ENCODE measurements around the gene ANO2. TPM values are rescaled to one million over a fixed set of nuclear protein-coding genes. Genes with fewer than 3 reads are reported as not detected.

Gene ANO2
- total RNA-seq, 1 experiment from 2014 or later = not detected

GRCh38 chr12:5739917-5740316 lies 205.1 kb downstream of the ANO2 start:
- H3K79me2 ChIP-seq (ENCODE audit: low read length) = no peaks in the 10 kb centered on the region
- no peak overlapping the region for H3K9ac ChIP-seq (ENCODE audit: low read length)
- no peaks in the 10 kb centered on the region for H3K9me2 ChIP-seq (replicated peaks; ENCODE audit: insufficient read depth, low read length)
- H3K4me1 ChIP-seq (ENCODE audit: low read length) = no peaks in the 10 kb centered on the region
- H3K27me3 ChIP-seq (ENCODE audit: low read length) = no peaks in the 10 kb centered on the region
- no peaks in the 10 kb centered on the region for H4K20me1 ChIP-seq (ENCODE audit: insufficient read depth, low read depth, low read length)
- H2AFZ ChIP-seq (ENCODE audit: low read length) = no peak overlapping the region
- H3K36me3 ChIP-seq (ENCODE audit: insufficient read depth, low read length) = no peaks in the 10 kb centered on the region
- DNase-seq = no peak
- no peak overlapping the region for H3K4me3 ChIP-seq (ENCODE audit: low read length)
- no peak overlapping the region for H3K4me2 ChIP-seq (ENCODE audit: low read depth, low read length, poor library complexity, severe bottlenecking)
- no peak overlapping the region for H3K27ac ChIP-seq (ENCODE audit: low read length)
- H3K9me3 ChIP-seq (ENCODE audit: low read length) = no peaks in the 10 kb centered on the region

- Histone ChIP-seq H3K36me3 (ENCODE audit: insufficient read depth, low read length) (no peaks in the 10 kb centered on the region), H3K79me2 (ENCODE audit: low read length) (no peaks in the 10 kb centered on the region), H3K9ac (ENCODE audit: low read length) (no peak overlapping the region), H3K4me1 (ENCODE audit: low read length) (no peaks in the 10 kb centered on the region), H3K4me3 (ENCODE audit: low read length) (no peak overlapping the region), H3K27ac (ENCODE audit: low read length) (no peak overlapping the region), H3K9me2 (replicated peaks; ENCODE audit: insufficient read depth, low read length) (no peaks in the 10 kb centered on the region), H4K20me1 (ENCODE audit: insufficient read depth, low read depth, low read length) (no peaks in the 10 kb centered on the region), H2AFZ (ENCODE audit: low read length) (no peak overlapping the region), H3K9me3 (ENCODE audit: low read length) (no peaks in the 10 kb centered on the region), H3K4me2 (ENCODE audit: low read depth, low read length, poor library complexity, severe bottlenecking) (no peak overlapping the region), H3K27me3 (ENCODE audit: low read length) (no peaks in the 10 kb centered on the region)
- DNase-seq = no peak
These were observed 207.3 kb downstream of the ANO2 start for GRCh38 chr12:5737778-5738177.

DNA sequence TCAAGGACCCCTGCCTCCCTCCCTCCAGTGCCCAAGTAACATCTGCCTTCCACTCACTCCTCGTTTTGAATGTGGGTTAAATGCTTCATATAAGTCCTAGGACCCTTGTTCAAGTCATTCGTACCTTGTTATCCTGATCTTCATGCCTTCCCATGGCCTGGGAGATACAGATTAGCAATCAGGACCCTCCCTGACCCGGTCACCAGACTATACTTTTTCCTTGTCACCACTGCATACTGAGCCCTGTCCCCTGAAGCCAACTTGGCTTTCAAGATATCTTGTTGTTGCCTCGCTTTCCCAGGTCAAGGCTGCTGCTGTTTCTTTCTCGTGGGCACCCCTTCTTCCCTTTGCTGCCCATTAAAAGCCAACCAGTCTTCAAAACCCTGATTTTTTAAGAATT lies 208.5 kb downstream of the ANO2 start:
- no peak overlapping the region for H3K9ac ChIP-seq (ENCODE audit: low read length)
- DNase-seq = no peak
- no peaks in the 10 kb centered on the region for H3K36me3 ChIP-seq (ENCODE audit: insufficient read depth, low read length)
- no peak overlapping the region for H3K27ac ChIP-seq (ENCODE audit: low read length)
- no peaks in the 10 kb centered on the region for H4K20me1 ChIP-seq (ENCODE audit: insufficient read depth, low read depth, low read length)
- H3K9me3 ChIP-seq (ENCODE audit: low read length) = no peaks in the 10 kb centered on the region
- H3K4me3 ChIP-seq (ENCODE audit: low read length) = no peak overlapping the region
- H3K4me2 ChIP-seq (ENCODE audit: low read depth, low read length, poor library complexity, severe bottlenecking) = no peak overlapping the region
- no peaks in the 10 kb centered on the region for H3K9me2 ChIP-seq (replicated peaks; ENCODE audit: insufficient read depth, low read length)
- H2AFZ ChIP-seq (ENCODE audit: low read length) = no peak overlapping the region
- H3K4me1 ChIP-seq (ENCODE audit: low read length) = no peaks in the 10 kb centered on the region
- H3K27me3 ChIP-seq (ENCODE audit: low read length) = no peaks in the 10 kb centered on the region
- H3K79me2 ChIP-seq (ENCODE audit: low read length) = no peaks in the 10 kb centered on the region

DNA sequence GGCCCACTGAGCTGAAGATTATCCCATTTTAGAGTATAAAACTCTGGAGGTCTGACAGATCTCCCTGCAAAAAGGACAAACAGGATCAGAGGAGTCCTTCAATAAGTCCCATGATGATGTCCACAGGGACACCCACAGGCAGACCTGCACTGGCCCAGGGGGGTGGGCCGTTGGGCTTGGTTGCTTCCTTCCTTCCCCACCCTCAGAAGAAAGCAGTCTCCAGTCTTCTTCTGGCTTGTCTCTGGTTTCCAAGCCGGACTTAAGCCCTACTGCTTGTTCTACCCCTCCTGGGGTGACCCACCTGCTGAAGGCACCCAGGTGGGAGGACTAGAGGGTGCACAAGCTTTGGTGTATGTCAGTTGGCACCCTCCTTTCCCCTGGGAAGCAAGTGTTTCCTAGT lies 209.0 kb downstream of the ANO2 start:
- Histone ChIP-seq H3K36me3 (ENCODE audit: insufficient read depth, low read length) (no peaks in the 10 kb centered on the region), H3K9ac (ENCODE audit: low read length) (no peak overlapping the region), H3K9me3 (ENCODE audit: low read length) (no peaks in the 10 kb centered on the region), H3K79me2 (ENCODE audit: low read length) (no peaks in the 10 kb centered on the region), H3K27ac (ENCODE audit: low read length) (no peak overlapping the region), H3K4me1 (ENCODE audit: low read length) (no peaks in the 10 kb centered on the region), H2AFZ (ENCODE audit: low read length) (no peak overlapping the region), H3K27me3 (ENCODE audit: low read length) (no peaks in the 10 kb centered on the region), H4K20me1 (ENCODE audit: insufficient read depth, low read depth, low read length) (no peaks in the 10 kb centered on the region), H3K4me2 (ENCODE audit: low read depth, low read length, poor library complexity, severe bottlenecking) (no peak overlapping the region), H3K4me3 (ENCODE audit: low read length) (no peak overlapping the region), H3K9me2 (replicated peaks; ENCODE audit: insufficient read depth, low read length) (no peaks in the 10 kb centered on the region)
- DNase-seq = no peak

- H3K27ac ChIP-seq (ENCODE audit: low read length) = no peak overlapping the region
- no peak overlapping the region for H2AFZ ChIP-seq (ENCODE audit: low read length)
These were observed 211.1 kb downstream of the ANO2 start for GRCh38 chr12:5733916-5734315.

GRCh38 chr12:5733136-5733755 lies 211.8 kb downstream of the ANO2 start:
- Histone ChIP-seq H4K20me1 (ENCODE audit: insufficient read depth, low read depth, low read length) (no peaks in the 10 kb centered on the region), H3K4me2 (ENCODE audit: low read depth, low read length, poor library complexity, severe bottlenecking) (no peak overlapping the region), H3K79me2 (ENCODE audit: low read length) (no peaks in the 10 kb centered on the region), H3K4me1 (ENCODE audit: low read length) (no peaks in the 10 kb centered on the region), H3K4me3 (ENCODE audit: low read length) (no peak overlapping the region), H3K9me3 (ENCODE audit: low read length) (no peaks in the 10 kb centered on the region), H3K27me3 (ENCODE audit: low read length) (no peaks in the 10 kb centered on the region), H3K27ac (ENCODE audit: low read length) (no peak overlapping the region), H3K36me3 (ENCODE audit: insufficient read depth, low read length) (no peaks in the 10 kb centered on the region), H3K9me2 (replicated peaks; ENCODE audit: insufficient read depth, low read length) (no peaks in the 10 kb centered on the region), H3K9ac (ENCODE audit: low read length) (no peak overlapping the region), H2AFZ (ENCODE audit: low read length) (no peak overlapping the region)
- no peak for DNase-seq

More at GRCh38 chr12:5733916-5734315, 211.1 kb downstream of the ANO2 start:
- Histone ChIP-seq H3K36me3 (ENCODE audit: insufficient read depth, low read length) (no peaks in the 10 kb centered on the region), H3K27me3 (ENCODE audit: low read length) (no peaks in the 10 kb centered on the region), H3K4me2 (ENCODE audit: low read depth, low read length, poor library complexity, severe bottlenecking) (no peak overlapping the region), H3K79me2 (ENCODE audit: low read length) (no peaks in the 10 kb centered on the region), H3K9ac (ENCODE audit: low read length) (no peak overlapping the region), H3K4me1 (ENCODE audit: low read length) (no peaks in the 10 kb centered on the region), H3K9me2 (replicated peaks; ENCODE audit: insufficient read depth, low read length) (no peaks in the 10 kb centered on the region), H3K4me3 (ENCODE audit: low read length) (no peak overlapping the region), H4K20me1 (ENCODE audit: insufficient read depth, low read depth, low read length) (no peaks in the 10 kb centered on the region), H3K9me3 (ENCODE audit: low read length) (no peaks in the 10 kb centered on the region)
- DNase-seq = no peak

- DNase-seq = no peak
- no peaks in the 10 kb centered on the region for H3K79me2 ChIP-seq (ENCODE audit: low read length)
- H3K9ac ChIP-seq (ENCODE audit: low read length) = no peak overlapping the region
- no peaks in the 10 kb centered on the region for H4K20me1 ChIP-seq (ENCODE audit: insufficient read depth, low read depth, low read length)
- H3K4me3 ChIP-seq (ENCODE audit: low read length) = no peak overlapping the region
- H3K4me1 ChIP-seq (ENCODE audit: low read length) = no peaks in the 10 kb centered on the region
- H3K4me2 ChIP-seq (ENCODE audit: low read depth, low read length, poor library complexity, severe bottlenecking) = no peak overlapping the region
- H3K9me3 ChIP-seq (ENCODE audit: low read length) = no peaks in the 10 kb centered on the region
- no peaks in the 10 kb centered on the region for H3K36me3 ChIP-seq (ENCODE audit: insufficient read depth, low read length)
- no peaks in the 10 kb centered on the region for H3K9me2 ChIP-seq (replicated peaks; ENCODE audit: insufficient read depth, low read length)
- H3K27ac ChIP-seq (ENCODE audit: low read length) = no peak overlapping the region
- H2AFZ ChIP-seq (ENCODE audit: low read length) = no peak overlapping the region
- no peaks in the 10 kb centered on the region for H3K27me3 ChIP-seq (ENCODE audit: low read length)
These were observed 214.1 kb downstream of the ANO2 start for GRCh38 chr12:5730962-5731361.

DNA sequence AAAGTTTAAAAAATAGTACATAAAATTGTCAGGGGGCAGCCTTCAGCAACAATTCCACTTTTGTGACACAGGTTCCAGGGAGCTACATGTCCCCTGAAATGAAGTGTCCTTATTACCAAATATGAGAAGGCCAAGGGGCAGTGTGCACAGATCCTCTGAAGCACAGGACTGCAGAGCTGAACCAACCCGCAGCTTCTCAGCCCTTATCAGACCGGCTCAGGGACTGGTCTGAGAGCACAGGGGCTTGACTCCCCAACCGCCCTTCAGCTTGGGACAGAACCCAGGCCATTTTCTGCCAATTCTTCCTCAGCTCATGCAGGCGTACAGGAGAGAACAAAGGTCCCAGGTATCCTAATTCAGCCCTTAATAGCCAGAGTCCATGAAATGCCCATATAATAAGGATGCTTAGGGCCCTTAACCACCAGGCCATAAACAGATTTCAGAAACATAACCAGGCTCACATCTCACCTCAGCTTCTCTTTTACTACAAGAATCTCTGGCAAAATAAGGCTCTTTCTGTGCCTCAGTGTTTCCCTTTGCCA lies 221.3 kb downstream of the ANO2 start:
- H3K4me3 ChIP-seq (ENCODE audit: low read length) = no peak overlapping the region
- no peak overlapping the region for H2AFZ ChIP-seq (ENCODE audit: low read length)
- no peak overlapping the region for H3K27ac ChIP-seq (ENCODE audit: low read length)
- no peaks in the 10 kb centered on the region for H3K4me1 ChIP-seq (ENCODE audit: low read length)
- H3K9me3 ChIP-seq (ENCODE audit: low read length) = no peaks in the 10 kb centered on the region
- no peak overlapping the region for H3K4me2 ChIP-seq (ENCODE audit: low read depth, low read length, poor library complexity, severe bottlenecking)
- H3K79me2 ChIP-seq (ENCODE audit: low read length) = no peaks in the 10 kb centered on the region
- H3K9ac ChIP-seq (ENCODE audit: low read length) = no peak overlapping the region
- no peaks in the 10 kb centered on the region for H3K36me3 ChIP-seq (ENCODE audit: insufficient read depth, low read length)
- no peaks in the 10 kb centered on the region for H3K9me2 ChIP-seq (replicated peaks; ENCODE audit: insufficient read depth, low read length)
- H4K20me1 ChIP-seq (ENCODE audit: insufficient read depth, low read depth, low read length) = no peaks in the 10 kb centered on the region
- DNase-seq = no peak
- H3K27me3 ChIP-seq (ENCODE audit: low read length) = no peaks in the 10 kb centered on the region
